IMR-90 (cell line): ENCODE measurements around the gene STEAP3. TPM values are rescaled to one million over a fixed set of nuclear protein-coding genes. Genes with fewer than 3 reads are reported as not detected.

Experiments
- ATAC-seq: fragments of 200-7000 bp; cut with Tn5 transposase; 2 replicates; pipeline ENCODE4 v1.9.1; 2020; ENCODE audit warnings: low read depth, mild to moderate bottlenecking, moderate library complexity
- BruUV-seq: library from RNA; stranded (reverse); fragments of 400-500 nt; replicated peaks from 2 replicates; lab custom pipeline; 2021; lab: Mats Ljungman, UMichigan
- CTCF ChIA-PET: fragments of 300-600 bp; formaldehyde crosslinking; extraction: SDS; loops from one replicate; lab custom pipeline; 2021; ENCODE audit warnings: antibody characterized with exemption; lab: Yijun Ruan, JAX
- POLR2A ChIA-PET: fragments of 300-600 bp; sonication (Branson Sonifier 250); formaldehyde crosslinking; loops from one replicate; lab custom pipeline; 2022; ENCODE audit warnings: antibody characterized with exemption; ENCODE audit not compliant: unreplicated experiment; lab: Charles Lee
- DNase-seq: peaks from one replicate; pipeline ENCODE4 v3.0.0; 2013
- H2AFZ ChIP-seq: replicated peaks from 2 replicates; pipeline ENCODE3; 2013; ENCODE audit warnings: low read length, mild to moderate bottlenecking; ENCODE audit not compliant: poor library complexity
- H2AK5ac ChIP-seq: 2 replicates; pipeline ENCODE4 v1.6.1; 2013; ENCODE audit warnings: low read depth, low read length, inconsistent platforms
- H2AK9ac ChIP-seq: replicated peaks from 2 replicates; pipeline ENCODE3; 2013; ENCODE audit warnings: mild to moderate bottlenecking, low read depth, low read length, moderate library complexity; ENCODE audit not compliant: poor library complexity
- H2BK120ac ChIP-seq: 2 replicates; pipeline ENCODE4 v1.6.1; 2013; ENCODE audit warnings: low read depth, low read length, inconsistent platforms
- H2BK15ac ChIP-seq: 3 replicates; pipeline ENCODE4 v1.6.1; 2013; ENCODE audit warnings: low read depth, low read length, inconsistent platforms
- H2BK20ac ChIP-seq: 2 replicates; pipeline ENCODE4 v1.6.1; 2013; ENCODE audit warnings: low read depth, mild to moderate bottlenecking, inconsistent platforms, low read length, moderate library complexity
- H2BK5ac ChIP-seq: 2 replicates; pipeline ENCODE4 v1.6.1; 2013; ENCODE audit warnings: mild to moderate bottlenecking, low read depth, low read length, inconsistent platforms; ENCODE audit not compliant: poor library complexity, severe bottlenecking
- H3K14ac ChIP-seq: replicated peaks from 2 replicates; pipeline ENCODE4 v1.6.1; 2013; ENCODE audit warnings: low read depth, low read length, inconsistent platforms
- H3K18ac ChIP-seq: 2 replicates; pipeline ENCODE4 v1.6.1; 2013; ENCODE audit warnings: low read depth, low read length, control low read depth
- H3K23ac ChIP-seq: 2 replicates; pipeline ENCODE4 v1.6.1; 2013; ENCODE audit warnings: low read depth, low read length, inconsistent platforms
- H3K27ac ChIP-seq: 2 replicates; pipeline ENCODE4 v1.5.1; 2013; ENCODE audit warnings: mild to moderate bottlenecking, control low read depth, low read length; ENCODE audit not compliant: insufficient read depth
- H3K27me3 ChIP-seq: 2 replicates; pipeline ENCODE4 v1.6.1; 2013; ENCODE audit warnings: low read length; ENCODE audit not compliant: control insufficient read depth, insufficient read depth
- H3K36me3 ChIP-seq: 2 replicates; pipeline ENCODE4 v1.6.1; 2013; ENCODE audit warnings: low read length, mixed read lengths; ENCODE audit not compliant: control insufficient read depth, insufficient read depth
- H3K4ac ChIP-seq: 2 replicates; pipeline ENCODE4 v1.6.1; 2013; ENCODE audit warnings: low read depth, low read length, inconsistent platforms
- H3K4me1 ChIP-seq: 2 replicates; pipeline ENCODE4 v1.6.1; 2013; ENCODE audit warnings: low read length, mixed read lengths; ENCODE audit not compliant: control insufficient read depth, insufficient read depth
- H3K4me2 ChIP-seq: 2 replicates; pipeline ENCODE4 v1.6.1; 2013; ENCODE audit warnings: low read depth, mild to moderate bottlenecking, control low read depth, low read length, moderate library complexity
- H3K4me3 ChIP-seq: 2 replicates; pipeline ENCODE4 v1.5.1; 2013; ENCODE audit warnings: low read depth, mild to moderate bottlenecking, control low read depth, low read length, moderate library complexity; ENCODE audit not compliant: insufficient read depth
- H3K56ac ChIP-seq: 2 replicates; pipeline ENCODE4 v1.6.1; 2013; ENCODE audit warnings: low read length, inconsistent platforms; ENCODE audit not compliant: insufficient read depth; ENCODE audit errors: extremely low read depth
- H3K79me1 ChIP-seq, 2 experiments: 2 replicates each; pipeline ENCODE4 v1.6.1; 2013; ENCODE audit warnings: low read length in 2 of 2, inconsistent platforms in 1 of 2, low read depth in 1 of 2
- H3K9ac ChIP-seq: 2 replicates; pipeline ENCODE4 v1.6.1; 2013; ENCODE audit warnings: low read depth, low read length, control low read depth
- H3K9me1 ChIP-seq: 2 replicates; pipeline ENCODE4 v1.6.1; 2013; ENCODE audit warnings: low read length, inconsistent platforms; ENCODE audit not compliant: insufficient read depth
- H3K9me3 ChIP-seq: 2 replicates; pipeline ENCODE4 v1.6.1; 2013; ENCODE audit warnings: low read length; ENCODE audit not compliant: control insufficient read depth, insufficient read depth
- H4K20me1 ChIP-seq: 2 replicates; pipeline ENCODE4 v1.6.1; 2013; ENCODE audit warnings: low read length, inconsistent platforms; ENCODE audit not compliant: insufficient read depth
- H4K5ac ChIP-seq: 2 replicates; pipeline ENCODE4 v1.6.1; 2013; ENCODE audit warnings: mild to moderate bottlenecking, low read depth, low read length, control low read depth
- H4K8ac ChIP-seq, 2 experiments: 2 replicates each; pipeline ENCODE4 v1.6.1; 2013; ENCODE audit warnings: low read depth in 2 of 2, low read length in 2 of 2, control low read depth in 1 of 2, inconsistent platforms in 1 of 2
- H4K91ac ChIP-seq: 2 replicates; pipeline ENCODE4 v1.6.1; 2013; ENCODE audit warnings: low read depth, low read length, inconsistent platforms; ENCODE audit not compliant: insufficient read depth
- CTCF ChIP-seq: conservative IDR thresholded peaks from 2 replicates; pipeline ENCODE4 v1.5.1; 2012; ENCODE audit warnings: mild to moderate bottlenecking, low read depth, low read length, improper control_type of control experiment
- NFE2L2 ChIP-seq: fragments of 150-350 bp; IDR thresholded peaks from 2 replicates; pipeline ENCODE4 v1.6.1; 2016; ENCODE audit warnings: low read depth, mild to moderate bottlenecking, low read length
- POLR2A ChIP-seq: IDR thresholded peaks from 2 replicates; pipeline ENCODE4 v1.6.1; 2012; ENCODE audit warnings: mild to moderate bottlenecking, low read depth, low read length
- RCOR1 ChIP-seq: IDR thresholded peaks from 2 replicates; pipeline ENCODE4 v1.6.1; 2012; ENCODE audit warnings: mild to moderate bottlenecking, low read length, improper control_type of control experiment; ENCODE audit not compliant: insufficient replicate concordance
- USF2 ChIP-seq: fragments of 150-350 bp; IDR thresholded peaks from 2 replicates; pipeline ENCODE4 v1.6.1; 2017; ENCODE audit warnings: mild to moderate bottlenecking, antibody characterized with exemption, low read length, low read depth
- WGBS, 2 experiments: methylation state at CpG; one replicate each; pipeline versions ENCODE4 v1.1.5 to v1.1.7; 2013; ENCODE audit warnings: missing lambda C conversion rate in 2 of 2; ENCODE audit not compliant: insufficient read length in 1 of 2; ENCODE audit errors: extremely low coverage in 2 of 2; 5-methylcytosine and 5-hydroxymethylcytosine counted together
- dilution Hi-C: fragments of 300-500 bp; cut with HindIII; formaldehyde crosslinking; loops from one replicate; pipeline ENCODE4 v1.14.3; 2018; ENCODE audit warnings: low sequenced_read_pairs; ENCODE audit not compliant: unreplicated experiment
- in situ Hi-C: fragments of 300-500 bp; cut with MboI; formaldehyde crosslinking; loops from 3 replicates; pipeline ENCODE4 v1.14.3; 2019; ENCODE audit warnings: low sequenced_read_pairs, inconsistent platforms, mixed read lengths
- intact Hi-C: fragments of 100-400 bp; cut with micrococcal nuclease; formaldehyde crosslinking; loops from 2 replicates; pipeline ENCODE4 v1.10.0; 2022
- polyA plus RNA-seq, 3 experiments: library from polyadenylated mRNA; depleted of rRNA; stranded (reverse); fragments of >200 nt; gene quantifications; 2 replicates each; pipeline ENCODE4 v1.2.3, GENCODE V29; 2012; ENCODE audit warnings: low replicate concordance in 1 of 3
- total RNA-seq: library from RNA; depleted of rRNA; stranded (reverse); fragments of >200 nt; gene quantifications from 2 replicates; pipeline ENCODE4 v1.2.3, GENCODE V29; 2012

Gene STEAP3
- total and polyA plus RNA-seq, 2 of the 4 experiments (the other 2 are of a cell fraction) = 19.4 to 43.9 TPM

GRCh38 chr2:119180892-119181291 lies 42.7 kb upstream of the STEAP3 start:
- Histone ChIP-seq H3K27ac (no peak overlapping the region), H3K56ac (no peak overlapping the region), H2AK5ac (no peak overlapping the region), H3K4me2 (no peak overlapping the region), H2AK9ac (peak overlapping the region; percentile 42), H3K9me1 (no peaks in the 10 kb centered on the region), H4K5ac (no peak overlapping the region), H3K79me1 (no peaks in the 10 kb centered on the region), H2BK5ac (no peak overlapping the region), H3K27me3 (peaks cover 1% of the 10 kb centered on the region; the same call in 1 of the 2 replicates), H3K4ac (no peak overlapping the region), H3K9me3 (no peaks in the 10 kb centered on the region), H3K4me1 (no peaks in the 10 kb centered on the region), H4K20me1 (no peaks in the 10 kb centered on the region), H3K14ac (no peak overlapping the region), H3K23ac (no peak overlapping the region), H3K18ac (no peak overlapping the region), H2BK120ac (no peak overlapping the region), H2AFZ (no peak overlapping the region), H3K9ac (no peak overlapping the region), H2BK20ac (no peak overlapping the region), H3K4me3 (no peak overlapping the region), H2BK15ac (no peak overlapping the region), H4K8ac (no peak overlapping the region), H3K36me3 (no peaks in the 10 kb centered on the region), H4K91ac (no peak overlapping the region)
- CTCF ChIA-PET = no interaction called here
- POLR2A ChIA-PET = no interaction called here
- in situ Hi-C loops (no loop called here), dilution Hi-C loops (no loop called here), intact Hi-C loops (no loop called here)
- BruUV-seq = no TSS peak
- no CpG with 5 or more reads among the region's 5 CpGs for WGBS, 2 experiments
- TF ChIP-seq CTCF (no peak), POLR2A (no peak), NFE2L2 (no peak), USF2 (no peak), RCOR1 (no peak)
- no peak for DNase-seq
- no peak for ATAC-seq
